NCI-H748 (cell line): ENCODE data around the gene PSD4.

Experiments
- DNase-seq: peaks from one replicate; lab custom pipeline; 2025; ENCODE audit not compliant: unreplicated experiment; lab: John Stamatoyannopoulos, UW

Gene PSD4

GRCh38 chr2:113167115-113167932 is 6.4 kb upstream of the PSD4 start:
- no peak for DNase-seq

DNA sequence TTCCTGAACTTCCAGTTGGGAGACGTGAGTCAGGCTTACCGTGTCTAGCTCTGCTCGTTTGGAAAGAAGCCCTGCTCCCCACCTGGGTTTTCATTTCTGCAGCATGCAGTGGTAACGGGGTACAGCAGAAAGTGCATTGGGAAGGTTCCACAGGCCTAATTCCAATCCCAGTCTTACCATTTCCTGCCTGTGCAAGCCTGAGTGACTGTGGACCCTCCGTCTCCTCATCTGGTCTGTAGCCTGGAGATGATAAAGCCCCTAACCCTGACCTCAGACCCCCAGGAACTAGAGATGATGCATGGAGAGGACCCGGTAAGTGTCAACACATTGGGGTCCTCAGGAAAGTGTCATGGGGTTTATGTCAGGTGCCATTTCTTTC is 5.8 kb upstream of the PSD4 start:
- no peak for DNase-seq

- DNase-seq = no peak
Measured at GRCh38 chr2:113169002-113169530, 4.7 kb upstream of the PSD4 start.

GRCh38 chr2:113169586-113169985 is 4.2 kb upstream of the PSD4 start:
- no peak for DNase-seq

DNA sequence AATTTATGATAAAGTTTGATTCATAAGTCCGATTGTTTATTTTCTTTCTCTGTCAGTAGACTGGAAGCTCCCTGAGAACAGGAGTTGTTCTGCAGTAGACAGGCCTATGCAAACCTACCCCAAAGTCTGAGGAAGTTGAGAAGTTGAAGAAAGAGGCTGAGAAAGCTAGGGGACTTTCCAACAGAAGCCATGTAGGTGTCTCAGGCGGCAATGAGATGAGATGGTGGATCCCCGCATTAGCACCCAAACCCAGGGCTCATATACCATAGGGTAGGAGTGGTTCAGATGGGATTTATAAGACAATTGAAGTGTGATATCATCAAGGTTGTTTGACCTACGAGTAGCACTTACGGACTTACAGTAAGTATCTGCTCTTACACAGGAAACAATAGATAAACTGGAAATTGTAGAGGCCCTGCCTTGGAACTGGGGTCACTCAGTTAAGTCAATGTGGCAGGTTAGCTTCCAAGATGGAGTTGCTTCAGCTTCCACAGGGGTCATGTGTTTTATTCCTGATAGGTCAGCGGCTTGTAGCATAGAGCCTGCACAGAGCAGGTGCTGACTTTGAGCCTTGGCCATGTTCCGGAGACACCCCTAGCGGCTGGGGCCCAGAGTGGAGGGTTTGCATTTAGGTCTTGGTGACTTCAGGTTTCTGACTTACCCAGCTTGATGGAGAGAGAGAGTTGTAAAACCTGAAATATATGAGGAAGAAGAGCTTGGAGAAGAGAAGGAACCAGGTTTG is 2.3 kb upstream of the PSD4 start:
- no peak for DNase-seq

DNA sequence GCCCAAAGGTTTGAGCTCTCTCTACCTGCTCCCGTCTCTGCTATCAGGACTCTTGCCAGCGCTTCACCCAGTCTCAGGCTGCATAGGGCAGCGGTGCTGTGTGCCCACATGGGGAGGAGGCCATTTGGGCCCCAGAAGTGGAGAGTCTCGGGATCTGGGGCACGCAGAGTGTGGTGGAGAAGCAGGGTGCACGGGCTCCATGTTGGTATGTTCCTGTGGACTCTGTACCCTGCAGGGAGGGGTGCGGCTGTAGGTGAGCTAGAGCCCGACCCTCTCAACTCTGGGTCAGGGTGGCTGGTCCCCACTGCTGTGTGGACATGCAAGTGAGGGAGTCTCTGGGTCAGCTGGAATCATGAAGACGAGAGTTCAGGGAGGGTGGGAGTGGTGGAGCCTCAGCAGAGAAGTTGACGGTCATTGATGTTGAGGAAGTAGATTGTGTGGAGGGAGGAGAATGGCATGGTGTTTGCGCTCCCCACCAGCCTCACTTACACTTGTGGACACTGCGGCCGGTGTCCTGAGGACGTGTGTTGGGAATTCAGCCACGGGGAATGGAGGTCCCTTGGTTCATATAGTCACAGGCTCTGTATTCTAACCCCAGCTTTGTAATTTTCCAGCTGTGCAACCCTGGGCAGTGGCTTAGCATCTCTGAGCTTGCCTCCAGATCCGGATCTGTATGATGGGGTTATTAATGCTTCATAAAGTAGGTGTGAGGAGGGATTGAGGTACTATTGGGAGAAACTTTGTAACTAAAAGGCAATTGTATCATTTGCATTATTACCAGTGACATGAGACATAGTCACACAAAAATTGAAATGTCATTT is 840 bp upstream of the PSD4 start:
- no peak for DNase-seq

DNA sequence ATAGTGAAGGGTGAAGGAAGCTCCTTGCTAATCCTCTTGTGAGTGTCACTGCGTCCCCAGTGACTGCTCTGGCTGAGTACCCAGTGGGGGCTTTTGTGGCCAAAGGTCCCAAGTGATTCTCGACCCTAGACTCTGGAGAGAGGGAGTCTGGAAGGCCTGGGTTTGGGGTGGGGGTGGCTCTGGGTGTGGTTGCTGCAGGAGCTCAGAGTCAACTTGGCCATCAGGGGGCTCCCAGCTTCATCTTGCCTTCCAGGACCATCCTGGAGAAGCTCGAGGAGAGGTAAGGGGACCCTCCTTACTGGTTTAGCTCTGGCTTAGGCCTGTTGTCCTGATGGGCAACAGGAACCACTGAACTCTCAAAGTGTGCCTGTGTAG is 592 bp downstream of the PSD4 start:
- DNase-seq = no peak

- DNase-seq = no peak
Measured at GRCh38 chr2:113175042-113175628, 1.4 kb downstream of the PSD4 start.

GRCh38 chr2:113175736-113176695 is 2.2 kb downstream of the PSD4 start:
- no peak for DNase-seq

DNA sequence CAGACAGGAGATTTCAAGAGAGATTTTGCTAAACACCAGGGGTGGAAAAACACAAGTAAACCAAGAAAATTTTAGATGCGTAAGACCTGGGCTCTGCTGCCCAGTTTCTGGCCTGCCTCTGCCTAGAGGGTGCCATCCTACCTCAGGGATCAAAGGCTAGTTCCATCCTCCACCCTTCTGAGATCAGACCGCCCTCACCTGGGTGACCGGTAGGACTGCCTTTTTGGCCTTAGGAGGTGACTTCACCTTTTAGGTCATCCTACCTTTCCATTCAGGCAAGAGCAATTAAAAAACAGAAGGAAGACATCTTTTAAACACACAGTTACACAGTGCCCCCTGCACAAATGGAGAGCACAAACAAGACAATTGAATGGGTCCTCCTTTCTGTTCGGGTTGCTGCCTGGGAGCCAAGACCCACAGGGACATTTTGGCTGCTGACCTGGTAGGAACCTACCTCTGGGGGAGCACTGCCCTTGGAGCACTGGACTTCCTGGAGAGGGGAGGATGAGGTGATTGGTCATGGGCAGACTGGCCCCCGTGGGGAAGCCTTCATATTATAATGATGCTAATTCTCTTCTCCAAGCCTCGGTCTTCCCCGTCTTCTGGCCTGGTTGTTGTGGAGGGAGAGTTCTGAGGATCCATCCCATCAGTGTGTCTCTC is 3.1 kb downstream of the PSD4 start:
- DNase-seq = no peak

GRCh38 chr2:113178069-113178746 is 4.4 kb downstream of the PSD4 start:
- DNase-seq = no peak

DNA sequence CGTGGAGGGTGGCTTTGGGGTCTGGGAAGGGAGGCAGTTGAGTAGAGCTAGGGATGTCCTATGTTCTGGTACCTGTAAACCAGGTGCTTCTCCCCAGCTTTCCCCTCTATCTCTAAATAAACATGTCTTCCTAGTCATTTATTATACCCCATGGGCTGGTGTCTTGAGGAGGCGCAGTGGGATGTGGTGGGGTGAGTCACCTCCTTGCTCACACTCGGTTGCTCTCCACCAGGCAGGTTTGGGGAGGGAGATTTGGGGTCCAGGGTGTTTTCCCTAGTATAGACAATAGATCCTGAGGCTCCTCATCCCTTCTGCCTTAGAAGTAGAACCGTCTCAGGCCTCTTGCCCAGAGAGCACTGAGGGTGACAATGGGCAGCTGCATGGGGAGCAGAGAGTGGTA is 5.1 kb downstream of the PSD4 start:
- DNase-seq = no peak

DNA sequence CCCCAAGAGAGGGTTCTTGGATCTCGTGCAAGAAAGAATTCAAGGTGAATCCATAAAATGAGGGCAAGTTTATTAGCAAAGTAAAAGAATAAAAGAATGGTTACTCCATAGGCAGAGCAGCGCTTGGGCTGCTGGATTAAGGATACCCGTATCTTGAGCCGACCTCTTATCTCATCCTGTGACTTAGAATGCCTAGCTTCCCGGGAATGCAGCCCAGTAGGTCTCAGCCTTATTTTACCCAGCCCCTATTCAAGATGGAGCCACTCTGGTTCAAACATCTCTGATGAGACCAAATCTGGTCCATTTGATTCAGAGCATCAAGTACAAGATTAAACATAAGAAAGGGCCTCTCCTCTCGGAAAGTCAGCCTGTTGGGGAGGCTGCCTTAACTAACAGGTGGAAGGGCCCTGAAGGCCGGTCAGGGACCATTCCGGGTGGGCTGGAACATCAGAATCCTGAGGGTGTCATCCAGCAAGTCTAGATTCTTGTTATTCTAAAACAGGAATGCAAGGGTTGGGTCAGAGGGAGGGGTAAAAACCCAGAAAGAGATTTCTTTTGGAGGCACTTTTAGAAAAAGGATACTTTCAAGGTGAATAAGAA is 5.8 kb downstream of the PSD4 start:
- no peak for DNase-seq

DNA sequence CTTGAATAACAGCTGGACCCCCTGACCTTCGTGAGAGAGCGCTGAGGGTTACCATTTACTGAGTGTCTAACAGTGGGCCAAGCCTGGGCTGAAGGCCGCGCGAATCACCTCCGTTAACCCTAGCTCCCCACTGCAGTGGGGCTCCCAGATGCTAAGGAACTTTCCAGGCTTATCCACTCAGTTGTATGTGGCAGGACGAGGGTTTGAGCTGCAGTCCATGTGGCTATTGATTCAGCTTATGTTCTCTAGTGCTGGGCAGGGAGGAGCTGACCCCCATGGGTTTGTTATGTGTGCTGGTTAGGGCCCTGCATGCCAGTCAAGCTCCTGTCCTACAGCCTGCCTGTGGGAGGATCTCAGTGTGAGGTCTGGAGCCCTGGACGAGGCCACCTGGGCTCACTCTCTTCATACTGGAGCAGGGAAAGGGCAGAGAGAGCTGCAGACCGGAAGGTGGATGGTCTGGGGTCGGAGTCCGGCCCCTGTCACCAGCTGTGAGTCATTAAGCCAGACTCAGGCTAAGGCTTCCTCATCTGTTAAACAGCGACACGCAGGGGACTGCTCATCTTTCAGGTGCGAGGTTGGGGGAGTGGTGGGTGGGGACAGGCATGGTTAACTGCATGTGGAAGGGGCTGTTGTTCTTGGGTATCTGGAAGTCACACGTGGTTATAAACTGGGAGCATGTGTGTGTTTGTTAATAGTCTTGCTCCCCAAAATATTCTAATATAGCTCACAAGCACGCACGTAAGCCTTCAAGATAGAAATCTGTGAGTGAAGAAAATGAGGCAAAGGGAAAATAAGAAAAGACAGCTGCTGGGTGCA is 6.6 kb downstream of the PSD4 start:
- DNase-seq = no peak

GRCh38 chr2:113181258-113182051 is 7.7 kb downstream of the PSD4 start:
- no peak for DNase-seq

- DNase-seq = no peak
Measured at GRCh38 chr2:113182471-113183260, 8.9 kb downstream of the PSD4 start.
